ENCODE results near the gene C11orf24. TPM values are rescaled to one million over a fixed set of nuclear protein-coding genes. Genes with fewer than 3 reads are reported as not detected.

C11orf24 gene
- total and polyA plus RNA-seq, 2 of the 8 experiments (the other 6 are each of a cell fraction or from before 2014, with no cell fraction given), result 45.4 to 51.7 TPM

DNA sequence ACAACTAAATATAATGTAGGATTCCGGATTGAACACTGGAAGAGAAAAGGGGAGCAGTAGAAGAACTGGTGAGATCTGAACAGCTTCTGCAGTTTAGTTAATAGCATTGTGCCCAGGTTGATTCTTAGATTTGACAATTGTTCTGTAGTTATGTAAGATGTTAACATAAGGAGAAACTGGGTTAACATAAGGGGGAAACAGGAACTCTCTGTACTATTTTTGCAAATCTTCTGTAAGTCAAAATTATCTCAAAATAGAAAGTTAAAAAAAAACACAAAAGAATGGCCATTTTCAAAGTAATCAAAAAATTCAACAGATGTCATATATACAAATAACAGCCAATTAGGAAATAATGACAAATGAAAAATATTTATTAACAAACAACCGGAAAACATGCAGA lies 21.9 kb upstream of the C11orf24 start:
- WGBS, 2 experiments (ENCODE audit: extremely low coverage in 1 of 2, insufficient coverage in 1 of 2, insufficient read length in 1 of 2, insufficient replicate concordance in 2 of 2, low coverage in 1 of 2, low lambda C conversion rate in 2 of 2, missing lambda C conversion rate in 1 of 2), result 87% methylated on average over 2 of the region's 2 CpGs; no CpG with 5 or more reads in 1 of the 2 experiments
- no peak overlapping the region for H2BK12ac ChIP-seq (ENCODE audit: low read depth, low read length)
- TF ChIP-seq CBX5 (IDR thresholded peaks at IDR 0.05; ENCODE audit: low read depth, low read length), result no peak
- no peak for TF ChIP-seq CTBP2 (IDR thresholded peaks at IDR 0.05; ENCODE audit: borderline replicate concordance, insufficient read depth, insufficient read length, low read length)
- no peak for TF ChIP-seq CEBPB (IDR thresholded peaks at IDR 0.05; ENCODE audit: low read depth, low read length)
- TF ChIP-seq RBBP5 (IDR thresholded peaks at IDR 0.05; ENCODE audit: borderline replicate concordance, low read depth, low read length), result no peak
- no peak for TF ChIP-seq JUN (IDR thresholded peaks at IDR 0.05; ENCODE audit: low read depth, low read length)
- TF ChIP-seq SP1 (IDR thresholded peaks at IDR 0.05; ENCODE audit: low read depth, low read length), result no peak
- TF ChIP-seq, protein P1, sequence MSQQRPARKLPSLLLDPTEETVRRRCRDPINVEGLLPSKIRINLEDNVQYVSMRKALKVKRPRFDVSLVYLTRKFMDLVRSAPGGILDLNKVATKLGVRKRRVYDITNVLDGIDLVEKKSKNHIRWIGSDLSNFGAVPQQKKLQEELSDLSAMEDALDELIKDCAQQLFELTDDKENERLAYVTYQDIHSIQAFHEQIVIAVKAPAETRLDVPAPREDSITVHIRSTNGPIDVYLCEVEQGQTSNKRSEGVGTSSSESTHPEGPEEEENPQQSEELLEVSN (IDR thresholded peaks at IDR 0.05), result no peak
- no peak for TF ChIP-seq NRF1 (IDR thresholded peaks at IDR 0.05; ENCODE audit: low read depth, low read length)
- no peak for TF ChIP-seq TAF7 (optimal IDR thresholded peaks at IDR 0.05; ENCODE audit: borderline replicate concordance, low read depth, low read length)
- no peak for TF ChIP-seq HDAC2 (IDR thresholded peaks at IDR 0.05; ENCODE audit: borderline replicate concordance in 1 of 2, low read depth in 2 of 2, low read length in 2 of 2)
- TF ChIP-seq SIRT6 (IDR thresholded peaks at IDR 0.05; ENCODE audit: low read length), result no peak
- TF ChIP-seq, protein P2, sequence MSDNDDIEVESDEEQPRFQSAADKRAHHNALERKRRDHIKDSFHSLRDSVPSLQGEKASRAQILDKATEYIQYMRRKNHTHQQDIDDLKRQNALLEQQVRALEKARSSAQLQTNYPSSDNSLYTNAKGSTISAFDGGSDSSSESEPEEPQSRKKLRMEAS (IDR thresholded peaks at IDR 0.05), result no peak
- no peak for TF ChIP-seq SAP30 (IDR thresholded peaks at IDR 0.05; ENCODE audit: insufficient read depth, insufficient replicate concordance, low read length)

More for the DNA sequence above, 21.9 kb upstream of the C11orf24 start:
- Histone ChIP-seq H2BK15ac (ENCODE audit: low read length) (no peak overlapping the region), H4K20me1 (replicated peaks in 1 of 2; ENCODE audit: control insufficient read depth in 1 of 2, insufficient read depth in 2 of 2, low read length in 2 of 2) (no peaks in the 10 kb centered on the region), H2BK120ac (replicated peaks; ENCODE audit: low read depth, low read length) (no peak overlapping the region), H3K23me2 (ENCODE audit: low read depth, low read length) (no peaks in the 10 kb centered on the region), H3K36me3 (ENCODE audit: control insufficient read depth in 2 of 4, insufficient read depth in 4 of 4, low read length in 3 of 4) (0 out of 8 replicates have a peak, but pooled peaks cover 0 to 2% (median 0%) of the 10 kb centered on the region in 4 experiments), H3K4me3 (ENCODE audit: extremely low read depth in 1 of 4, insufficient read depth in 2 of 4, low read depth in 3 of 4, low read length in 4 of 4) (no peak overlapping the region), H3K14ac (ENCODE audit: insufficient read length) (no peak overlapping the region), H3K4me2 (ENCODE audit: insufficient read depth in 1 of 2, low read depth in 2 of 2, low read length in 2 of 2) (no peak overlapping the region), H2BK20ac (ENCODE audit: low read length) (no peak overlapping the region), H3K23ac (ENCODE audit: insufficient read length) (no peak overlapping the region), H2AFZ (ENCODE audit: low read length) (no peak overlapping the region), H3K9ac (replicated peaks in 1 of 4; ENCODE audit: extremely low read depth in 1 of 4, low read depth in 3 of 4, low read length in 3 of 4) (no peak overlapping the region), H3K4ac (replicated peaks; ENCODE audit: insufficient read length, low read depth, low read length) (no peak overlapping the region), H3K27ac (ENCODE audit: low read depth, low read length) (no peak overlapping the region), H3K18ac (ENCODE audit: extremely low read depth, low read length) (no peak overlapping the region), H4K8ac (ENCODE audit: extremely low read depth, insufficient read depth, low read length) (no peak overlapping the region), H3K79me2 (ENCODE audit: control insufficient read depth in 1 of 2, insufficient read depth in 2 of 2, low read length in 2 of 2) (no peaks in the 10 kb centered on the region), H2BK5ac (ENCODE audit: low read depth, low read length) (no peak overlapping the region), H3K4me1 (replicated peaks in 1 of 4; ENCODE audit: control insufficient read depth in 3 of 4, insufficient read depth in 4 of 4, low read length in 3 of 4) (peaks cover 0 to 2% (median 0%) of the 10 kb centered on the region in 4 experiments; a peak in 2 of 7 replicates), H3K79me1 (ENCODE audit: low read depth, low read length) (no peaks in the 10 kb centered on the region), H3K27me3 (replicated peaks in 1 of 4; ENCODE audit: control insufficient read depth in 3 of 4, extremely low read depth in 1 of 4, insufficient read depth in 3 of 4, low read length in 3 of 4) (no peaks in the 10 kb centered on the region; a peak in 2 of 7 replicates), H4K91ac (replicated peaks; ENCODE audit: insufficient read length, low read length) (no peak overlapping the region), H2AK5ac (ENCODE audit: low read depth, low read length) (no peak overlapping the region), H3K56ac (replicated peaks; ENCODE audit: insufficient read length, low read depth, low read length) (no peak overlapping the region), H4K5ac (ENCODE audit: insufficient read length, low read depth, low read length) (no peak overlapping the region), H3K9me3 (ENCODE audit: insufficient read depth in 2 of 2, low read depth in 1 of 2, low read length in 1 of 2) (peaks cover 8 to 11% of the 10 kb centered on the region in 2 experiments; a peak in 3 of 4 replicates)
- DNase-seq (ENCODE audit: low read depth in 1 of 2, low spot score in 2 of 2) (no peak), FAIRE-seq (no peak)
- CTCF ChIA-PET (ENCODE audit: partially characterized antibody), result interaction anchor here (1.2 kb wide), 1 partner anchor 88 kb away, joined by 5 read pairs; no protein-coding TSS in a partner anchor
- POLR2A ChIA-PET (ENCODE audit: partially characterized antibody), result no interaction called here
